T-helper 1 cell (primary cell): ENCODE data around the gene TNRC6C.

Experiments used
- DNase-seq, 5 donors: peaks; one replicate each; pipeline ENCODE4 v3.0.0-alpha.2; 2012 to 2020

TNRC6C gene

DNA sequence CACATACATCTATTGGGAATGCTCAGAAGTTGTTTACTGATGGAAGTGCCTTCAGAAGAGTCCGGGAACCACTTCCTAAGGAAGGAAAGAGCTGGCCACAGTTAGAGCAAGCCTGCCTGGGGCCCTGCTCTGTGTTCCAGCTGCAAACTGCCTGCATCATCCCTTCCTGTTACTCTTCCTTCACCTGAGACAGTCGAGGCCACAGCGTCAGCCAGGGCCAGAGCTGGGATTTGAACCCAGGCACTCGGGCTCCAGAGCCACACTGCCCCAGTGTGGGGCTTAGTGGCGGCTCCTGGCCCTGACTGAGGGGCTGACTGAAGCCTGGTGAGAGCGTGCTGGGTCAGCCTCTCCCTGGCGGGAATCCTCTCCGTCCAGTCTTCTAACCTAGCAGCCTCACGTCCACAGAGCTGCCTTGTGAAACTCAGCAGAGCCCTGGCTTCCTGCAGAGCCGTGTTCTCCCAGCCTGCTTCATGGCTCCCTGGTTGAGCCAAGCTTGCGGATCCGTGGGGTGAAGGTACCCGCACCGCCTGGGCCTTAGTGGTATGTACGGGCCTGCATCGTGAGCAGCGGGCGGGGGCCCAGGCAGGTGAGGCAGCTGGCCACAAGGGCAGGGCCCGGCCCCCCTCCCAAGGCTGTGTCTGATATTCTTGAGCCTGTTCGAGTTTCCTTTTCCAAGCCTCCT lies 183.1 kb downstream of the TNRC6C start:
- DNase-seq, result no peak

DNA sequence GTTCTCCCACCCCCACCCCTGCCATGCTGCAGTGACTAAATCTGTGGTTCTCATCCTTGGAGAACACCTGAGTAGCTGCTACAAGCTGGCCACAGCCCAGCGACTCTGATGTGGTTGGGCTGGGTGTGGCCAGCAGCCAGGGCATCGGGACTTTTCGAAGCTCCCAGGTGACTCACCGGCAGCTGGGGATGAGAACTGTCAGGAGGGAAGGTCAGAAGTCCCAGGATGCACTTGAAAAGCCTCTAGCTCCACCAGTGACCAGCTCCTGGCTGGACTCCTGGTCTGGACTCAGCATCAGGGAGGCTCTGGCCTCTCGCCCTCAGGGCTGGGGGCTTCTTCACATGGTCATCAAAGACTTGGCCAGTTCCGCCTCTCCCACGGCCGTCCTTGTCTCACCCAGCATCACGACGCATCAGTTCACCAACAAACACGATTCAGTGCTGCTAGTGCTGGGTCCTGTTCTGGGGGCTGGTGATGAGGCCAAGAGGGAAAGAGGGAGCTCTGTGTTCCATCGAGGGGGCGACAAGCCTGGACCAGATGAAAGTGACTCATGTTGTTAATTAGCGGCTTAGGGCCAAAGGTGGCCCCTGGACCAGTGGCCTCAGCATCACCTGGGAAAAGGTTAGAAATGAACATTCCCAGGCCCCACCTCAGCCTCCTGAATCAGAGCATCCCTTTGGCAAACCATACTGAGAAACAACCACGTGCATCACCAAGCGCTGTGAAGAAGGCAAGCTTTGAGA lies 183.8 kb downstream of the TNRC6C start:
- no peak for DNase-seq

DNA sequence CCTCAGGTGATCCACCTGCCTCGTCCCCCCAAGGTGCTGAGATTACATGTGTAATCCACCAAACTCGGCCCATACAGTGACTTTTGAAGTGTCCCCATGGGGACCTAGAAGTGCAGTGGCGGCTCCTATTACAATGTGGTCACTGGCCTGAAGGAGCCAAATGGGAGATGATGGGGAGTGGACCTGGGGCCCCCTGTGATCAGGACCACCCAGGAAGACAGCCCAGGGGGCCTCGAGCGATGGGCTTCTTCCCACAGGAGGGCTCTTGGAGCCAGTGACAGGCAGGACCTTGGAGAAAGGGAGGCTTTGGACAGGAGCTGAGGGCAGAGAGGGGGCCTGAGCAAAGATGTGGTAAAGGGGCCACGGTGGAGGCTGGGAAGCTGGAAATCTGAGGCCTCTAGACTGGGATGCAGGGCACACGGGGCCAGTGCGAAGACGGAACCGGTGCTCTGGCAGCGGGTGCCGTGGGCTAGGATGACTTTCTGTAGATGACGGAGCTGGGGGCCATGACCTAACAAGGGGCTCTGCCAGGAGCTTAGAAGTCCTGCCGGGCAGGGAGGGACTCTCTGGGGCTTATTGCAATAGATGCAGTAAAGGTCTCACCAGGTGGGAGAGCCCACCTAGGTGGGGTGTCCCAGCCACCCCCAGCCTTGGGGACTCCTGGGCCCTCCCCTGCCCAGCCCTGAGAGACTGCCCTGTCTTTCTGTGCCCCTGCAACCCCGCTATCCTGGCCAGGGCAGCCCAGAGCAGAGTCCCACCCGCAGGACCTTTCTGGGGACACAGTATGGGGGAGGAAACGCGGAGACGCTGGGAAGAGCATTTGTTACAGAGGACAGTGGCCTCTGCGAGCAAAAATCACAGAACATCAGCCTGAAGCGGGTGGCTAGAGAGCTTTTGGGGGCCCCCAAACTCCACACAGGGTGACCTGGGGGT lies 185.0 kb downstream of the TNRC6C start:
- DNase-seq, result no peak

DNA sequence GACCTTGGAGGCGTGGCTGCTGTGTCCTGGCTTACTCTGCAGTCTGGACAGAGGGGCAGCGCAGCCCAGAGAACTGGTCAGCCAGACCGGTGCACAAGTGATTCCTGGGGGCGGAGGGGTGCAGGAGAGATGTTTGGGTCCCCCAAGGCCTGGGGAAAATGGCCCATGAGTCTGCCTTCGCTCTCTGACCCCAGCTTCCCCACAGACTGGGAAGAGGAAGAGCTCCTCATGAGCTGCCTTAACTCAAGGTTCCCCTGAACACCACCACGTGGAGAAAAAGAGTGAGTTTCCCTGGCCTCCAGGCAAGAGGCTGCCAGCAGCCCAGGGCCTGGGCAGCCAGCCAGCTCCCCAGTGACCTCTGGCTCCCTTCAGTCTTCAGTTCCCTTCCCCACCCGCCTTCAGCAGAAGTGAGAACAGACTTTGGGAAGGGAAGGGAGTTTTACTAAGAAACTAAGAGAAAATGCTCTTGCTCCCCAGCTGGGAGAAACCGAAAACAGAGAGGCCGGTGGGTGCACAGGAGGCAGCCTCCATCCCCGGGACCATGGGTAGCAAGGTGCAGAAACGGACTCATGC lies 185.7 kb downstream of the TNRC6C start:
- DNase-seq, result no peak

DNA sequence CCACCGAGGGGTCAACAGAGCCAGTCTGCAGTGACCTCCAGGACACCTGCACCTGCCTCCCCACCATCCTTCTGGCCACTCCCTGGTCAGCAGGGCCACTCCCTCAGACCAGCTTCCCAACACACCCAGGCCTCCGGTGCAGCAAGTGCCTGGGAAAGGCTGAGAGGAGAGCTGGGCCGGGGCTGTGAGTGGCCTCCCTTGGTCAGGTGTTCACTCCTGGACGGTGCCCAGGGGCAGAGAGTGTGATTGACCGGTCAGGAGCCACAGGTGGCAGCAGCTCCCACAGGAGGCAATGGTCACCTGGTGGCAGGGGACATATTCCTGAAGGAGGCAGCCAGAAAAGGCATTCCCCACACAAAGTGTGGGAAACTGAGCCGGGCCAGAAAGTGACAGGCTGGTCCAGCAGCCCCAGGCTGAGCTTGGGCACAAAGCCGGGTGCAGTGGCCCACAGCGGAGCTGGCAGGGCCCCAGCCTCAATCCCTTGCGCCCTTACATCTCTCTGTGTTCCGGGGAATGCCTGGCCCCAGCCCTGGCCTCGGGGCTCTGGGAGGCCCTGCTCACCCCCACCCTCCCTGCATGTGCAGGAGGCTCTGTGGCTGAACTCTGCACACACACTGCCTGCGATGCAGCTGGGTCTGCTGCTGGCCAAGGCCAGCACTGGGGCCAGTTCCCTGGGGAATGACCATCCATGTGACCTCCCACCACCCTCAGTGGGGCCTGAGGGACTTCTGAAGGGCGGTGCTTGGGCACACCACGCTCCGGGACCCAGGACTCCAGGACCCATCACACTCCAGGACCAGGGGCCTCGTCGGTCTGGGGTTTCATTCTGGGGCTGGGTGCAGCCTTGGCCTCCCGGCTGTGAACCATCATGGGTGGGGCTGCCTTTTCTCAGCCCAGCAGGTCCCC lies 186.5 kb downstream of the TNRC6C start:
- DNase-seq, result no peak

DNA sequence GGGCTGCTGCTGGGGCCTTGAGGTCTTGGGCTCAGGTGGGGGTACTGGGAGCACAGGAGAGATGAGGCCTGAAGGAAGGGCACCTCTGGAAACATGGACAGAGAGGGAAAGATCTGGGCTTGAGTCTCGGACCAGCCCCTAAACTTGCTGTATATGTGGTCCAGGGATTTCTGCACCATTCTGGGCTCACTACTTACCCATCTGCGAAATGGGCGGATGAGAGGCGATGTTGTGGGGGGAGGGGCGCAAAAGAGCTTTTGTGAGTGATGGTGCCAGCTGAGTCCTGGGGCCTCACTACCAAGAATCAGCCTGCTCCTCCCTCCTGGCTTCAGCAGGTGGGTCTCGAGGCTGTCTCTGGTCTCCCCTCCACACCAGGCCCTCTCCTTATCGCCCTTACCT lies 188.0 kb downstream of the TNRC6C start:
- no peak for DNase-seq

DNA sequence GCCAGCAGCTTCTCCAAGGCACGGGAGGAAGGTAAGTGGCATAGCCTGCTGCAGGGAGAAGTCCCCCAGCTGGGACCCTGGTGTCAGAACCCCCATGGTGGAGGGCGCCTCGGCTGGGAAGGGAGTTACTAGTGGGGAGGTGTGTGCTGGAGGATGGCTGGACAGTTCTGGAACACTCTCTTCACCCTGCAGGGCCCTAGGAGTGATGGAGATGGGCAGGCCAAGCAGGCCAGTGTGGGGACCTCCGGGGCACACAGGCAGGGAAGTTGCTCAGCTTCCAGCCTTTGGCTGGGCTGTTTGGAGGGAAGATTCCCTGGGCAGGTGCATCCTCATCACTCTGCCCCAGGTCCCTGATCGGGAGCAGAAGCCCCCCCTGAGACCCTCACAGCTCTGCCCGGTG lies 188.4 kb downstream of the TNRC6C start:
- no peak for DNase-seq

DNA sequence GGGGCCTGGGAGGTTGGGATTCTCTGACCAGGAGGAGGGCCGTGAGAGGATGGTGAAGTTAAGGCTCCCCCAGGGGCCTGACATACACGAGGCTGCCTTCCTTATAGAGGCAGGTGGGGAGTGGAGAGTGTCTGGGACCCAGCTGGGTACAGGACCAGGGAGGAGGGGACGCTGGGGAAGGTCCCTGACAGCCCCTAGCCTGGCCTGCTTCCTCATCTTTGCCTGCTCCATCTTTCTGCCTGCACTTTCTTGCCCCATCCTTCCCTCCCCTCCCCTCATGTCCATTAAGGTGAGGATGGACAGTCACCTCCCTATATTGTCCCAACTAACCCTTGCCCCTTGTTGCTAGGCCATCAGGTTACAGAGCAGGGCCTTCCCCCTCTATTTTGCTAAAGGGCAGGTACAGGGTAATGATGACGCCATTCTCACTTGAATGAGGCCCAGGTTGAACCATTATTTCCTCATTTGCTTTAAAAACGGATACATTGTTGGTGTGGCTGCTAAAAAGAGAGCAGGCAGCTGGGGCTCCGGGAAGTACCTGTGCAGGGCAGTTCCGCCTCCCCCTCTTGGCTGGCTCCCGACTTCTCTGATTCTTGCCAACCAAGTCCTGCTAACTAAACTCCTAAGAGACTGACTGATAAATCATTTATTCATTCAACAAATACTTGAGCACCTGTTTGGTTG lies 189.0 kb downstream of the TNRC6C start:
- DNase-seq, result no peak

DNA sequence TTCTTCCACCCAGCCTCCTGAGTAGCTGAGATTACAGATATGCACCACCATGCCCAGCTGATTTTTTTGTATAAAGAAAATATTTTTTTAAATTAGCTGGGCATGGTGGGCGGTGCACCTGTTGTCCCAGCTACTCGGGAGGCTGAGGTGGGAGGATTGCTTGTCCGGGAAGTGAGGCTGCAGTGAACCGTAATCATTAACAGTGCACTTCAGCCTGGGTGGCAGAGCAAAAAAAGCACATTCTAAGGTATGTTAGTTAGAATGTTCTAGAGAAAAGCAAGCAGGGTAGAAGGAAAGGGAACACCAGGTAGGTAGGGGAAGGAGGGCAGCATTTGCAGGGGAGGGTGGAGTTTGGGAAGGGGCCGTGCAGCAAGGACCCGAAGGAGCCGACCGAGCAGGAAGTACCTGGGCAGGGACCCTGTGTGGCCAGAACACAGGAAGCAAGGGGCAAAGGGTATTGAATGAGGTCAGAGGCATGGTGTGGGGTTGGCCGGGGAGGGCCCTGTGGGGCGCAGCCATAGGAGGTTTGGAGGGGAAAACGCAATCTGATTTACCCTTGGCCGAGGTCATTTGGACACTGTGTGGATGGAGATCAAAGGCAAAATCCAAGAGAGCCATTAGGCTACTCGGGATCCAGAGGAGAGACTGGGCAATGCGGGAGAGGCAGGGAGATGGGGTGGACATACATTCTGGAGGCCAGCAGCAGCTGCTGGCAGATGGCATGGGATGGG lies 189.9 kb downstream of the TNRC6C start:
- no peak for DNase-seq

DNA sequence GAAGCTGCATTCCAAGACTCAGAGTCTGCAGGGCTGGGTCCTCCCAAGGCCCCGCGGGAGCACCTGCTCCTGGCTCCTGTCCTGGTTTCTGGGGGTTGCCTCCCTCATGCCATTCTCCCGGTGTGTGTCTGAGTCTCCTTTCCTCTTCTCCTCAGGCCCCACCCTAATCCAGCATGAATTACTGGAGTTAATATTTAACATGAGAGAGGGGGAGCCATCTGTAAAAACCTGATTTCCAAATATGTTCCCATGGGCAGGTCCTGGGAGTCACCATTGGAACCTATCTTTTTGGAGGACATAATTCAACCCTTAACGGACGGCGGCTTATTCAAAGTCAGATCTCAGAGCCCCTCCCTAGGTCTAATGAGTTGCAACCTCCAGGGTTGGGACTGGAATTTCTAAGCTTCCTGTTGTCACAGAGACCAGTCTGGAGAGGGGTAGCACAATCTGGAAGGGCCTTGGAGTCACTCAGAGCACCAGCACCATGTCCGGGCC lies 193.1 kb downstream of the TNRC6C start:
- DNase-seq, result no peak

DNA sequence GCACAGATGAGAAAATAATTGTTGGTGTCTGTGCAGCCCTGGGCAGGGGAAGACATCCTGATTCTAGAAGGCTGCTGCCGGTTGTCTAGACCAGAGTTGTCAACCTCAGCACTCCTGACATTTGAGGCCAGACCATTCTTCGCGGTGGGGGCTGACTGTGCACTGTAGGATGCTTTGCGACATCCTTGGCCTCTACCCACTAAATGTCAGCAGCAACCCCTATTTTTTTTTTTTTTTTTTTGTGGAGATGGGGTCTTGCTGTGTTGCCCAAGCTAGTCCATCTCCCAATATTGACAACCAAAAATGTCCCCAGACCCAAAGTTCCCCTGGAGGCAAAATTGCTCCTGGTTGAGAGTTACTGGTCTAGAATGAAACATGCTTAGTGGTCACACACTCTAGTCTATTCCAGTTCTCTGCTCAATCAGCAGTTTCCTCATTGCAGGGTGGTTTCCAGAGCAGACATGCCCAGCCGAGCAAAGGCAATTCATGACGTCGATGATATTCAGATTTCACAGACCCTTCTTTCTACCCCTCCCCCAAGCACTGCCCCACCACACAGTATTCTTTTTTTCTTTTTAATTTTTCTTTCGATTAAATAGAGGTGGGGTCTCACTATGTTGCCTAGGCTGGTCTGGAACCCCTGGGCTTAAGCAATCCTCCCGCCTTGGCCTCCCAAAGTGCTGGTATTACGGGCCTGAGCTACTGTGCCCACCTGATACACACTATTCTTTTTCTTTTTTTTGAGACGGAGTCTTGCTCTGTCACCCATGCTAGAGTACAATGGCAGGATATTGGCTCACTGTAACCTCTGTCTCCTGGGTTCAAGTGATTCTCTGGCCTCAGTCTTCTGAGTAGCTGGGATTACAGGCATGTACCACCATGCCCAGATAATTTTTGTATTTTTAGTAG lies 196.7 kb downstream of the TNRC6C start:
- DNase-seq, result no peak
